Thyroid gland (tissue), 4 donors: ENCODE measurements around the gene CCNL1.

ENCODE experiments used
- POLR2A ChIP-seq, 2 donors: fragments of 450-650 bp; IDR thresholded peaks; one replicate each; pipeline ENCODE4 v1.6.1; 2017; ENCODE audit warnings: antibody characterized with exemption in 2 of 2, mild to moderate bottlenecking in 2 of 2, moderate library complexity in 1 of 2
- TF ChIP-seq, protein P1 (sequence below), 6 experiments: fragments of 200-600 bp in 3 of 6; fragments of 450-650 bp in 3 of 6; sonication (generic) in 3 of 6; IDR thresholded peaks; one replicate each; pipeline ENCODE4 v1.5.1; 2016 to 2019; ENCODE audit warnings: antibody characterized with exemption in 6 of 6, mild to moderate bottlenecking in 2 of 6, inconsistent platforms in 1 of 6, moderate library complexity in 1 of 6

DNA sequence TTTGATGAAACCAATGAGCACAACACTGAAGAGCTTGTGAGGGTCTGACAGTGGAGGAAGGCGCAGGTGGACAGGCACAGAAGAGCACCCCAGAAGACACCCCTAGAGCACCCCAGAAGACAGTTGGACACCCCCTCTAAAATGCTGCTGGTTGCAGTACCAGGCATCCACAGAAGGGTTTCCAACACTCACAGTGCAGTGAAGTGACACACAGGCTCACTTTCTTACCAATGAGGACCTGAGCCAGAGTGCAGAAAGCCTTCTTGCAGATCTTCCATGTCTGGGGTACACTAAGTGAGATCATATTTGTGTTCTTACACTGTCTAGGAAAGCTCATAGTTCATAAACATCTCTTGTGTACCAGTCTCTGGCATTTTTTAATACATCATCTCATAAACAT, 27.6 kb downstream of the CCNL1 start:
- TF ChIP-seq, protein P1, sequence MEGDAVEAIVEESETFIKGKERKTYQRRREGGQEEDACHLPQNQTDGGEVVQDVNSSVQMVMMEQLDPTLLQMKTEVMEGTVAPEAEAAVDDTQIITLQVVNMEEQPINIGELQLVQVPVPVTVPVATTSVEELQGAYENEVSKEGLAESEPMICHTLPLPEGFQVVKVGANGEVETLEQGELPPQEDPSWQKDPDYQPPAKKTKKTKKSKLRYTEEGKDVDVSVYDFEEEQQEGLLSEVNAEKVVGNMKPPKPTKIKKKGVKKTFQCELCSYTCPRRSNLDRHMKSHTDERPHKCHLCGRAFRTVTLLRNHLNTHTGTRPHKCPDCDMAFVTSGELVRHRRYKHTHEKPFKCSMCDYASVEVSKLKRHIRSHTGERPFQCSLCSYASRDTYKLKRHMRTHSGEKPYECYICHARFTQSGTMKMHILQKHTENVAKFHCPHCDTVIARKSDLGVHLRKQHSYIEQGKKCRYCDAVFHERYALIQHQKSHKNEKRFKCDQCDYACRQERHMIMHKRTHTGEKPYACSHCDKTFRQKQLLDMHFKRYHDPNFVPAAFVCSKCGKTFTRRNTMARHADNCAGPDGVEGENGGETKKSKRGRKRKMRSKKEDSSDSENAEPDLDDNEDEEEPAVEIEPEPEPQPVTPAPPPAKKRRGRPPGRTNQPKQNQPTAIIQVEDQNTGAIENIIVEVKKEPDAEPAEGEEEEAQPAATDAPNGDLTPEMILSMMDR (IDR thresholded peaks at IDR 0.05): no peak
- TF ChIP-seq POLR2A (IDR thresholded peaks at IDR 0.05): no peak
